ENCODE results near the gene MFAP4. TPM values are rescaled to one million over a fixed set of nuclear protein-coding genes. Genes with fewer than 3 reads are reported as not detected.

Gene MFAP4
- total and polyA plus RNA-seq, 3 experiments from 2014 or later = not detected

GRCh38 chr17:19398301-19399181 is 11.6 kb upstream of the MFAP4 start:
- no peaks in the 10 kb centered on the region for H3K4me1 Mint-ChIP-seq
- H3K36me3 Mint-ChIP-seq = peaks cover 0 to 3% (median 0%) of the 10 kb centered on the region in 3 donors
- DNase-seq = no peak
- peaks cover 0 to 4% of the 10 kb centered on the region in 2 donors for H3K27me3 Mint-ChIP-seq
- Histone ChIP-seq H3K4me1 (ENCODE audit: insufficient read depth, low read length) (no peaks in the 10 kb centered on the region), H3K27me3 (ENCODE audit: insufficient read depth, low read length, poor library complexity, severe bottlenecking) (no peaks in the 10 kb centered on the region), H3K4me3 (ENCODE audit: low read length) (no peak overlapping the region), H3K27ac (ENCODE audit: low read depth, low read length) (no peak overlapping the region), H3K36me3 (ENCODE audit: insufficient read depth, low read length) (no peaks in the 10 kb centered on the region), H3K9me3 (ENCODE audit: low read length) (no peaks in the 10 kb centered on the region)
- no peaks in the 10 kb centered on the region for H3K9me3 Mint-ChIP-seq
- CTCF ChIA-PET = interaction anchor here (1.1 kb wide), 1 partner anchor 36 kb away, joined by 3 read pairs; the partner anchor contains the start of gene B9D1
- POLR2A ChIA-PET = no interaction called here
- H3K27ac Mint-ChIP-seq = no peak overlapping the region
- no peak overlapping the region for H3K4me3 Mint-ChIP-seq

GRCh38 chr17:19397556-19398041 is 10.6 kb upstream of the MFAP4 start:
- H3K9me3 Mint-ChIP-seq = no peaks in the 10 kb centered on the region
- Histone ChIP-seq H3K27ac (ENCODE audit: low read depth, low read length) (no peak overlapping the region), H3K9me3 (ENCODE audit: low read length) (no peaks in the 10 kb centered on the region), H3K27me3 (ENCODE audit: insufficient read depth, low read length, poor library complexity, severe bottlenecking) (no peaks in the 10 kb centered on the region), H3K36me3 (ENCODE audit: insufficient read depth, low read length) (no peaks in the 10 kb centered on the region), H3K4me1 (ENCODE audit: insufficient read depth, low read length) (no peaks in the 10 kb centered on the region), H3K4me3 (ENCODE audit: low read length) (no peak overlapping the region)
- ChIA-PET CTCF (interaction anchor here (1.1 kb wide), 1 partner anchor 35 kb away, joined by 3 read pairs; the partner anchor contains the start of gene B9D1), POLR2A (no interaction called here)
- peaks cover 0 to 4% of the 10 kb centered on the region in 2 donors for H3K27me3 Mint-ChIP-seq
- DNase-seq = no peak
- H3K4me1 Mint-ChIP-seq = no peaks in the 10 kb centered on the region
- H3K36me3 Mint-ChIP-seq = peaks cover 0 to 3% (median 0%) of the 10 kb centered on the region in 3 donors
- H3K4me3 Mint-ChIP-seq = no peak overlapping the region
- peak overlapping the region in 1 of 8 donors; percentile 43 for H3K27ac Mint-ChIP-seq

GRCh38 chr17:19392303-19392702 is 5.3 kb upstream of the MFAP4 start:
- Histone ChIP-seq H3K9me3 (ENCODE audit: low read length) (no peaks in the 10 kb centered on the region), H3K4me1 (ENCODE audit: insufficient read depth, low read length) (no peaks in the 10 kb centered on the region), H3K27me3 (ENCODE audit: insufficient read depth, low read length, poor library complexity, severe bottlenecking) (no peaks in the 10 kb centered on the region), H3K36me3 (ENCODE audit: insufficient read depth, low read length) (no peaks in the 10 kb centered on the region), H3K27ac (ENCODE audit: low read depth, low read length) (no peak overlapping the region), H3K4me3 (ENCODE audit: low read length) (no peak overlapping the region)
- Mint-ChIP-seq H3K27ac (no peak overlapping the region), H3K9me3 (no peaks in the 10 kb centered on the region), H3K36me3 (peaks cover 0 to 3% (median 0%) of the 10 kb centered on the region in 3 donors), H3K4me3 (no peak overlapping the region), H3K4me1 (peaks cover 0 to 4% (median 2%) of the 10 kb centered on the region in 3 donors), H3K27me3 (peaks cover 0 to 3% of the 10 kb centered on the region in 2 donors)
- no peak for DNase-seq
- ChIA-PET POLR2A (no interaction called here), CTCF (interaction anchor here (0.7 kb wide), 1 partner anchor 30 kb away, joined by 3 read pairs; the partner anchor contains the start of gene B9D1)

- no peaks in the 10 kb centered on the region for H3K36me3 ChIP-seq (ENCODE audit: insufficient read depth, low read length)
- H3K36me3 Mint-ChIP-seq = peaks cover 0 to under 1% (median 0%) of the 10 kb centered on the region in 3 donors
- H3K9me3 Mint-ChIP-seq = no peaks in the 10 kb centered on the region
- ChIA-PET POLR2A (no interaction called here), CTCF (interaction anchor here (0.8 to 3.5 kb wide), 2 partner anchors 13 to 29 kb away, joined by 3 to 9 read pairs; partner anchors contain the start of genes B9D1 and MAPK7)
- no peaks in the 10 kb centered on the region for H3K4me1 ChIP-seq (ENCODE audit: insufficient read depth, low read length)
- H3K27me3 Mint-ChIP-seq = peaks cover 0 to 1% of the 10 kb centered on the region in 2 donors
- H3K27ac Mint-ChIP-seq = no peak overlapping the region
- no peaks in the 10 kb centered on the region for H3K9me3 ChIP-seq (ENCODE audit: low read length)
- DNase-seq = peak in 1 of 5 donors; percentile 35
- no peak overlapping the region for H3K27ac ChIP-seq (ENCODE audit: low read depth, low read length)
- no peaks in the 10 kb centered on the region for H3K27me3 ChIP-seq (ENCODE audit: insufficient read depth, low read length, poor library complexity, severe bottlenecking)
- H3K4me3 ChIP-seq (ENCODE audit: low read length) = no peak overlapping the region
- H3K4me1 Mint-ChIP-seq = peaks cover 0 to 4% (median 2%) of the 10 kb centered on the region in 3 donors
- H3K4me3 Mint-ChIP-seq = no peak overlapping the region
Measured at GRCh38 chr17:19391432-19391831, 4.4 kb upstream of the MFAP4 start.

- Histone ChIP-seq H3K27ac (ENCODE audit: low read depth, low read length) (no peak overlapping the region), H3K9me3 (ENCODE audit: low read length) (no peaks in the 10 kb centered on the region), H3K27me3 (ENCODE audit: insufficient read depth, low read length, poor library complexity, severe bottlenecking) (no peaks in the 10 kb centered on the region), H3K4me1 (ENCODE audit: insufficient read depth, low read length) (no peaks in the 10 kb centered on the region), H3K4me3 (ENCODE audit: low read length) (no peak overlapping the region), H3K36me3 (ENCODE audit: insufficient read depth, low read length) (no peaks in the 10 kb centered on the region)
- no peak overlapping the region for H3K27ac Mint-ChIP-seq
- H3K4me1 Mint-ChIP-seq = peaks cover 0 to 4% (median 2%) of the 10 kb centered on the region in 3 donors
- H3K9me3 Mint-ChIP-seq = no peaks in the 10 kb centered on the region
- ChIA-PET POLR2A (no interaction called here), CTCF (interaction anchor here (0.8 to 3.5 kb wide), 2 partner anchors 13 to 29 kb away, joined by 3 to 9 read pairs; partner anchors contain the start of genes B9D1 and MAPK7)
- no peaks in the 10 kb centered on the region for H3K36me3 Mint-ChIP-seq
- peak in 1 of 5 donors; percentile 15 for DNase-seq
- H3K4me3 Mint-ChIP-seq = no peak overlapping the region
- H3K27me3 Mint-ChIP-seq = peaks cover 0 to 1% of the 10 kb centered on the region in 2 donors
Measured at GRCh38 chr17:19390951-19391350, 4.0 kb upstream of the MFAP4 start.

GRCh38 chr17:19388791-19389785 is 2.1 kb upstream of the MFAP4 start:
- H3K4me1 ChIP-seq (ENCODE audit: insufficient read depth, low read length) = no peaks in the 10 kb centered on the region
- Mint-ChIP-seq H3K9me3 (no peaks in the 10 kb centered on the region), H3K27ac (peak overlapping the region in 2 of 8 donors; percentile 6 to 30), H3K4me3 (no peak overlapping the region), H3K36me3 (peaks cover 0 to 7% (median 0%) of the 10 kb centered on the region in 3 donors), H3K4me1 (peaks cover 0 to 4% (median 3%) of the 10 kb centered on the region in 3 donors), H3K27me3 (no peaks in the 10 kb centered on the region)
- H3K4me3 ChIP-seq (ENCODE audit: low read length) = no peak overlapping the region
- H3K27ac ChIP-seq (ENCODE audit: low read depth, low read length) = no peak overlapping the region
- no peaks in the 10 kb centered on the region for H3K36me3 ChIP-seq (ENCODE audit: insufficient read depth, low read length)
- no peaks in the 10 kb centered on the region for H3K27me3 ChIP-seq (ENCODE audit: insufficient read depth, low read length, poor library complexity, severe bottlenecking)
- DNase-seq = peak in 1 of 5 donors; percentile 19
- no peaks in the 10 kb centered on the region for H3K9me3 ChIP-seq (ENCODE audit: low read length)
- ChIA-PET POLR2A (no interaction called here), CTCF (interaction anchor here (0.9 to 3.5 kb wide), 4 partner anchors 11 to 58 kb away, joined by 3 to 11 read pairs (median 6); partner anchors contain the start of genes B9D1 and MAPK7)

GRCh38 chr17:19387921-19388521 is 1.0 kb upstream of the MFAP4 start:
- Histone ChIP-seq H3K27ac (ENCODE audit: low read depth, low read length) (no peak overlapping the region), H3K27me3 (ENCODE audit: insufficient read depth, low read length, poor library complexity, severe bottlenecking) (no peaks in the 10 kb centered on the region), H3K4me1 (ENCODE audit: insufficient read depth, low read length) (no peaks in the 10 kb centered on the region), H3K9me3 (ENCODE audit: low read length) (no peaks in the 10 kb centered on the region), H3K4me3 (ENCODE audit: low read length) (no peak overlapping the region), H3K36me3 (ENCODE audit: insufficient read depth, low read length) (no peaks in the 10 kb centered on the region)
- DNase-seq = peak in 1 of 5 donors; percentile 3
- ChIA-PET POLR2A (no interaction called here), CTCF (interaction anchor here (1.2 to 3.5 kb wide), 4 partner anchors 10 to 59 kb away, joined by 3 to 13 read pairs (median 10); partner anchors contain the start of genes B9D1 and MAPK7)
- Mint-ChIP-seq H3K27ac (peak overlapping the region in 4 of 8 donors; percentile 35 to 88 (median 57)), H3K36me3 (peaks cover 0 to 17% (median 3%) of the 10 kb centered on the region in 3 donors), H3K4me1 (peaks cover 0 to 4% (median 3%) of the 10 kb centered on the region in 3 donors), H3K9me3 (no peaks in the 10 kb centered on the region), H3K27me3 (no peaks in the 10 kb centered on the region), H3K4me3 (peak overlapping the region in 1 of 7 donors; percentile 41)

All from CD8-positive, alpha-beta memory T cell (primary cell).